Epithelial cell of proximal tubule (primary cell): Measurements from ENCODE around the gene CHAF1A. TPM values are rescaled to one million over a fixed set of nuclear protein-coding genes. Genes with fewer than 3 reads are reported as not detected.

ENCODE experiments used
- DNase-seq: peaks from one replicate; pipeline ENCODE4 v3.0.0-alpha.2; 2011; ENCODE audit warnings: low read depth
- H3K4me3 ChIP-seq: 2 replicates; pipeline ENCODE4 v1.5.1; 2011; ENCODE audit warnings: low read depth, mild to moderate bottlenecking, low read length
- CTCF ChIP-seq: conservative IDR thresholded peaks from 2 replicates; pipeline ENCODE4 v1.5.1; 2012; ENCODE audit warnings: low read depth, mild to moderate bottlenecking, low read length
- total RNA-seq: library from RNA; depleted of rRNA; stranded (reverse); fragments of >200 nt; gene quantifications from 2 replicates; pipeline ENCODE4 v1.2.3, GENCODE V29; 2015

Gene CHAF1A
- total RNA-seq, 1 donor from 2014 or later = 36.7 TPM

- no peak for TF ChIP-seq CTCF
- no peak for DNase-seq
These were observed 43.5 kb upstream of the CHAF1A start for GRCh38 chr19:4358709-4359626.

GRCh38 chr19:4359627-4360000 is 42.8 kb upstream of the CHAF1A start:
- no peak for DNase-seq
- TF ChIP-seq CTCF = no peak
- H3K4me3 ChIP-seq = no peak overlapping the region

More at GRCh38 chr19:4358709-4359626, 43.5 kb upstream of the CHAF1A start:
- H3K4me3 ChIP-seq = no peak overlapping the region

DNA sequence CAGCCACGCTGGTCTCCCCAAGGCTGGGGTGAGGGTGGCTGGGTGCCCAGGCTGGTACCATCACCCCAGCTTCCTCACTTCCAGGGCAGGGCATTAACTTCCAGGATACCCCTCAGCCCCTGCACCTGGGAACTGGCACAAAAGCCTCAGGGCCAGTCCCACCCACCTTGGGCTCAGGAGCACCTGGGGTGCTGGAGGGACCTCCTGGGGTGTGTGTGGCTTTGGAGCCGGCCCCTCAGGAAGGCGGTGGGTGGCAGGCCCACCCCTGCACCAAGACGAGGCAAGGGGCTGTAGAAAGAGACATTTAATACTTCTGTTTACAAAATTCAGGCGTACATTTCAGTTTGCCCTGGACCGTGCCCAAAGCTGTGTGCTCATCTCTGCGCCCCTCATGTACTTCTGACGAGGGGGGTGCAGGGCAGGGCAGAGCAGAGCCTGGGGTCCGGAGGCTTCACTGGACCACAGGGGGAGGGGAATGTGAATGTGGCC is 42.3 kb upstream of the CHAF1A start:
- no peak overlapping the region for H3K4me3 ChIP-seq
- no peak for DNase-seq
- TF ChIP-seq CTCF = no peak

DNA sequence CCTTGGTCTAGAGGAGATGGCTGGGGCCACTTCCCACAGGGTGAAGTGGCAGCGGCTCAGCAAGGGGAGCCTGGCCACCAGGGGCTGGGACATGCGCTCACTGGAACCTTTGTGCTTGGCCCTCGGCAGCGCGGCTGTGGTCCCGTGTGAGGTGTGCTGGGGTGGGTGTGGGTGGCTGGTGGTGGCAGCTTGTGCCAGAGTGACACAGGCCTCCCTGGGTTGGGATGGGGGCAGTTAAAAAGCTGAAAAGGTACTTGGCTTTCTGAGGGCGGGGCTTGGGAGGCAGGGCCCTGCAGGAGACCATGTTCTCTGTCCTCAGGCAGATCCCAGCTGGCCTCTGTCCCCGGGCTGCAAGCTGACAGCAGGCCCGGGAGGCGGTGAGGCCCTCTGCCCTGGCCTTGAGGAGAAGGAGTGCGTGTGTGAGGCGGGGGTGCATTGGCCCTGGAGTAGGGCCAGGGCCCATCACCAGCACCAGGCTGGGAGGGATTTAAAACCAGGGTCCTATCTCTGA is 41.7 kb upstream of the CHAF1A start:
- no peak for DNase-seq

GRCh38 chr19:4361152-4362046 is 41.0 kb upstream of the CHAF1A start:
- DNase-seq = no peak

More for the DNA sequence above, 41.7 kb upstream of the CHAF1A start:
- TF ChIP-seq CTCF = no peak
- H3K4me3 ChIP-seq = no peak overlapping the region

More at GRCh38 chr19:4361152-4362046, 41.0 kb upstream of the CHAF1A start:
- no peak for TF ChIP-seq CTCF
- no peak overlapping the region for H3K4me3 ChIP-seq
